Measurements from ENCODE around the gene KDM1B.
A peak's percentile ranks its signal among the peaks of the same experiment; 100 is the strongest.
"Not testable (repeated sequence)": the region's sequence is repeated elsewhere in the genome, so short reads cannot be mapped to it uniquely, and the experiment has no call there.

Gene KDM1B

GRCh38 chr6:18228590-18228989 is 73.4 kb downstream of the KDM1B start:
- DNase-seq (ENCODE audit: low read depth in 2 of 2), result not testable (repeated sequence)

- DNase-seq (ENCODE audit: low read depth in 2 of 2), result not testable (repeated sequence)
Measured at GRCh38 chr6:18231856-18232255, 76.6 kb downstream of the KDM1B start.

- not testable (repeated sequence) for DNase-seq (ENCODE audit: low read depth in 2 of 2)
Measured at GRCh38 chr6:18233770-18234169, 78.5 kb downstream of the KDM1B start.

- DNase-seq (ENCODE audit: low read depth in 2 of 2), result no peak
Measured at GRCh38 chr6:18234564-18234963, 79.3 kb downstream of the KDM1B start.

GRCh38 chr6:18235524-18235923 is 80.3 kb downstream of the KDM1B start:
- no peak for DNase-seq (ENCODE audit: low read depth in 2 of 2)

GRCh38 chr6:18237167-18237566 is 81.9 kb downstream of the KDM1B start:
- DNase-seq (ENCODE audit: low read depth in 2 of 2), result no peak

- no peak for DNase-seq (ENCODE audit: low read depth in 2 of 2)
Measured at GRCh38 chr6:18240230-18240629, 85.0 kb downstream of the KDM1B start.

- DNase-seq (ENCODE audit: low read depth in 2 of 2), result no peak
Measured at GRCh38 chr6:18241208-18242038, 86.2 kb downstream of the KDM1B start.

- no peak for DNase-seq (ENCODE audit: low read depth in 2 of 2)
Measured at GRCh38 chr6:18242062-18242851, 87.0 kb downstream of the KDM1B start.

- no peak for DNase-seq (ENCODE audit: low read depth in 2 of 2)
Measured at GRCh38 chr6:18243302-18243893, 88.2 kb downstream of the KDM1B start.

GRCh38 chr6:18244251-18244650 is 89.0 kb downstream of the KDM1B start:
- DNase-seq (ENCODE audit: low read depth in 2 of 2), result no peak

GRCh38 chr6:18245079-18245478 is 89.9 kb downstream of the KDM1B start:
- no peak for DNase-seq (ENCODE audit: low read depth in 2 of 2)

- peak; percentile 38 to 43 for DNase-seq (ENCODE audit: low read depth in 2 of 2)
Measured at GRCh38 chr6:18245642-18246041, 90.4 kb downstream of the KDM1B start.

GRCh38 chr6:18246205-18246604 is 91.0 kb downstream of the KDM1B start:
- DNase-seq (ENCODE audit: low read depth in 2 of 2), result no peak

- no peak for DNase-seq (ENCODE audit: low read depth in 2 of 2)
Measured at GRCh38 chr6:18247002-18247401, 91.8 kb downstream of the KDM1B start.

GRCh38 chr6:18248698-18249097 is 93.5 kb downstream of the KDM1B start:
- no peak for DNase-seq (ENCODE audit: low read depth in 2 of 2)

- no peak for DNase-seq (ENCODE audit: low read depth in 2 of 2)
Measured at GRCh38 chr6:18249271-18249670, 94.0 kb downstream of the KDM1B start.

- no peak for DNase-seq (ENCODE audit: low read depth in 2 of 2)
Measured at GRCh38 chr6:18253635-18254034, 98.4 kb downstream of the KDM1B start.

GRCh38 chr6:18254793-18255192 is 99.6 kb downstream of the KDM1B start:
- no peak for DNase-seq (ENCODE audit: low read depth in 2 of 2)

- no peak for DNase-seq (ENCODE audit: low read depth in 2 of 2)
Measured at GRCh38 chr6:18259675-18260447, 104.6 kb downstream of the KDM1B start.

- peak in 1 of 2 donors; percentile 31 for DNase-seq (ENCODE audit: low read depth in 2 of 2)
Measured at GRCh38 chr6:18260448-18261106, 105.4 kb downstream of the KDM1B start.

All from stimulated activated CD8-positive, alpha-beta memory T cell treated with anti-CD3 and anti-CD28 coated beads, Interleukin-15, amount 100 ng/mL, for 48 hours (primary cell).